GM18519 (cell line): ENCODE results near the gene PLOD1.
A peak's percentile ranks its signal among the peaks of the same experiment; 100 is the strongest.
"Not testable (repeated sequence)": the region's sequence is repeated elsewhere in the genome, so short reads cannot be mapped to it uniquely, and the experiment has no call there.

ENCODE experiments used
- ATAC-seq: cut with Tn5 transposase; IDR thresholded peaks from one replicate; pipeline ENCODE4 v1.9.1; 2021; ENCODE audit warnings: mild to moderate bottlenecking, moderate library complexity; ENCODE audit not compliant: unreplicated experiment, low FRiP score

PLOD1 gene

GRCh38 chr1:11912000-11912399 lies 22.5 kb upstream of the PLOD1 start:
- ATAC-seq = no peak

GRCh38 chr1:11912482-11913216 lies 21.9 kb upstream of the PLOD1 start:
- not testable (repeated sequence) for ATAC-seq

- no peak for ATAC-seq
These were observed 21.2 kb upstream of the PLOD1 start for GRCh38 chr1:11913291-11913690.

- ATAC-seq = no peak
These were observed 20.5 kb upstream of the PLOD1 start for GRCh38 chr1:11914024-11914423.

- no peak for ATAC-seq
These were observed 15.6 kb upstream of the PLOD1 start for GRCh38 chr1:11918799-11919519.

GRCh38 chr1:11919621-11920020 lies 14.9 kb upstream of the PLOD1 start:
- ATAC-seq = no peak

GRCh38 chr1:11920239-11920903 lies 14.1 kb upstream of the PLOD1 start:
- no peak for ATAC-seq

- no peak for ATAC-seq
These were observed 13.5 kb upstream of the PLOD1 start for GRCh38 chr1:11921022-11921421.

GRCh38 chr1:11923069-11923826 lies 11.3 kb upstream of the PLOD1 start:
- ATAC-seq = no peak

- ATAC-seq = no peak
These were observed 10.7 kb upstream of the PLOD1 start for GRCh38 chr1:11923827-11924113.

GRCh38 chr1:11924334-11925195 lies 10.0 kb upstream of the PLOD1 start:
- ATAC-seq = no peak

- ATAC-seq = not testable (repeated sequence)
These were observed 9.2 kb upstream of the PLOD1 start for GRCh38 chr1:11925196-11925937.

- peak; percentile 19 for ATAC-seq
These were observed 8.6 kb upstream of the PLOD1 start for GRCh38 chr1:11925938-11926292.

- no peak for ATAC-seq
These were observed 6.5 kb upstream of the PLOD1 start for GRCh38 chr1:11927866-11928592.

- ATAC-seq = no peak
These were observed 4.7 kb upstream of the PLOD1 start for GRCh38 chr1:11929849-11930248.

GRCh38 chr1:11930571-11931445 lies 3.7 kb upstream of the PLOD1 start:
- no peak for ATAC-seq

GRCh38 chr1:11931845-11932244 lies 2.7 kb upstream of the PLOD1 start:
- ATAC-seq = no peak

- ATAC-seq = no peak
These were observed 518 bp downstream of the PLOD1 start for GRCh38 chr1:11935057-11935412.
